ENCODE data around the gene NEUROG1.
A peak's percentile ranks its signal among the peaks of the same experiment; 100 is the strongest.

The NEUROG1 gene

DNA sequence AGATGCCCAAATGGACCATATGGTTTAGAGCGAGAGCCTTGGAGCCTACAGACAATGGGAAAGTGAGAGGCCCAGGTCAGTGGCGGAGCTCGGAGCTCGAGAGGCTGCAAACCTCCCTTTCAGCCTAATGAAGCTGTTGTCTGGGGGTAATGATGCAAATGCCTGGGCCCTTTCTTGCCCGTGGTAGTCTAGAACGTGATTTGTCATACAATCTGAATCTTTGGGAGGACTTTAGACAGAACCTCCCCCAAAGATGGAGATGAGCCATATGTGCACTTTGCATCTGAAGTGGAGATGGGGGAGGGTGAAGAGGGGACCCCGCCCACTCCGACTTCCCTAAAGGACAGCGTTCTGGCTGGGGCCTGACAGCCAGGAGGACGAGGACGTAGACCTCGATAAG lies 10.3 kb upstream of the NEUROG1 start:
- DNase-seq (ENCODE audit: low read depth in 2 of 2), result no peak
- no peak overlapping the region for H3K4me3 ChIP-seq (replicated peaks in 1 of 2; ENCODE audit: low read depth in 2 of 2, low read length in 2 of 2)
- TF ChIP-seq, protein P1, sequence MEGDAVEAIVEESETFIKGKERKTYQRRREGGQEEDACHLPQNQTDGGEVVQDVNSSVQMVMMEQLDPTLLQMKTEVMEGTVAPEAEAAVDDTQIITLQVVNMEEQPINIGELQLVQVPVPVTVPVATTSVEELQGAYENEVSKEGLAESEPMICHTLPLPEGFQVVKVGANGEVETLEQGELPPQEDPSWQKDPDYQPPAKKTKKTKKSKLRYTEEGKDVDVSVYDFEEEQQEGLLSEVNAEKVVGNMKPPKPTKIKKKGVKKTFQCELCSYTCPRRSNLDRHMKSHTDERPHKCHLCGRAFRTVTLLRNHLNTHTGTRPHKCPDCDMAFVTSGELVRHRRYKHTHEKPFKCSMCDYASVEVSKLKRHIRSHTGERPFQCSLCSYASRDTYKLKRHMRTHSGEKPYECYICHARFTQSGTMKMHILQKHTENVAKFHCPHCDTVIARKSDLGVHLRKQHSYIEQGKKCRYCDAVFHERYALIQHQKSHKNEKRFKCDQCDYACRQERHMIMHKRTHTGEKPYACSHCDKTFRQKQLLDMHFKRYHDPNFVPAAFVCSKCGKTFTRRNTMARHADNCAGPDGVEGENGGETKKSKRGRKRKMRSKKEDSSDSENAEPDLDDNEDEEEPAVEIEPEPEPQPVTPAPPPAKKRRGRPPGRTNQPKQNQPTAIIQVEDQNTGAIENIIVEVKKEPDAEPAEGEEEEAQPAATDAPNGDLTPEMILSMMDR (IDR thresholded peaks at IDR 0.05; ENCODE audit: low read depth, low read length), result no peak

- no peak for DNase-seq (ENCODE audit: low read depth in 2 of 2)
- TF ChIP-seq, protein P1 (IDR thresholded peaks at IDR 0.05; ENCODE audit: low read depth, low read length), result no peak
- no peak overlapping the region for H3K4me3 ChIP-seq (replicated peaks in 1 of 2; ENCODE audit: low read depth in 2 of 2, low read length in 2 of 2)
These were observed 9.3 kb upstream of the NEUROG1 start for GRCh38 chr5:135545099-135545498.

DNA sequence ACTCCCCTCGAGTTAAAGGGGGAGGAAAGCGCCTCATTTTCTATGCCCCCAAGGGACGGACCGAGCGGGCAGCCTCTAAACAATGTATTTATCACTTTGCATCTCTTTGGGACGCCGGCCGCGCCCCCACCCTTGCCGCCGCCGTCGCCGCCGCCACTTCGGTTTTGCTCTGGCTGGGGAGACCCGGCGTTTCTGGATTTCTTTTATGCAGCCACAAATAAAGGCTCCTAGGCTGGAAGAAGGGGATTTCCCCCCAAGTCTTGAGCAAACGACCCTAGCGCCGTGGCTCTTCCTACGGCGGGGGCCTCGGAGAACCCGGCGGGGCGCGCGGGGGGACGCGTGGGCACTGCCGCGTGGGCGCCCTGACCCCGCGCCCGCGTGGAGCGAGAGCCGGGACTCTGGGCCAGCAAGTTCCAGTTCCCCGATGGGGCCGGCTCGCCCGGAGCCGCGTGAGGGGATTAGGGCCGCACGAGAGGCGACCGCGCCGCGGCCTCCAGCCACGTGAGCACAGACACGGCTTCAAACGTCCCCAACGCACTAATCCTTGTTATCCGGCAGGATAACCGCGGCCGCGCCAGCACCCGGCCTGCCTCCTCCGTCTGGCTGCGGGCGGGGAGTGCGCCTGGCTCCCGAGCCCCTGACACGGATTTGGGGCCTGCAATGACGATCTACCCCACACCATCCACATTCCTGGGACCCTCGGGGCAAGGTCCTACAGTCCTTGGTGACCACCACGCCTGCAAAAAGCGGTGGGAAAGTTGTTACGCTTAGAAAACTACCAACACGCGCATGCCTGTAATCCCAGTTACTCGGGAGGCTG lies 7.9 kb upstream of the NEUROG1 start:
- H3K4me3 ChIP-seq (replicated peaks in 1 of 2; ENCODE audit: low read depth in 2 of 2, low read length in 2 of 2), result peak overlapping the region; percentile 28 to 33
- peak in 1 of 2 donors; percentile 8 for DNase-seq (ENCODE audit: low read depth in 2 of 2)
- TF ChIP-seq, protein P1 (IDR thresholded peaks at IDR 0.05; ENCODE audit: low read depth, low read length), result no peak

DNA sequence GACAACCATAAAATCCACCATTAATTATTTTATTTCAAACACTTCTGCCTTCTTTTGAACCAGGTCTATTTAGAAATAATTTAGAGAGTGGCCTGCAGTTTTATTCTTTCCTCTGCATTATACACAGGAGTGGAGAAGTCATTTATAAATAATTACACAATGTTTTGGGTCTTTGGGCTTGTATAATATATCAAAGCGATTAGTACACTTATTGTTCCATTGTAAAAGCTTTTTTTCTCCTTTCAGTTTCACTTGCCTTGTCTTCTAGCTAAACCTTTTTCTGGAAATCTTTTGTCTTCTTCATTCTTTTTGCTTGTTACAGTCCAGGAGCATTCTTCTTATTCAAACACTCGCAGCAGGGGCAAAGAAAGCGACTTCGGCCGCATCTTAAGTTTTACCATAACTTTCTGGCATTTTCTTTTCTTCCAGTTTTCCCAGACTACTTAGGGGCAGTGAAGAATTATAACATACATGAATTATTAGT lies 7.3 kb upstream of the NEUROG1 start:
- TF ChIP-seq, protein P1 (IDR thresholded peaks at IDR 0.05; ENCODE audit: low read depth, low read length), result no peak
- no peak for DNase-seq (ENCODE audit: low read depth in 2 of 2)
- no peak overlapping the region for H3K4me3 ChIP-seq (replicated peaks in 1 of 2; ENCODE audit: low read depth in 2 of 2, low read length in 2 of 2)

DNA sequence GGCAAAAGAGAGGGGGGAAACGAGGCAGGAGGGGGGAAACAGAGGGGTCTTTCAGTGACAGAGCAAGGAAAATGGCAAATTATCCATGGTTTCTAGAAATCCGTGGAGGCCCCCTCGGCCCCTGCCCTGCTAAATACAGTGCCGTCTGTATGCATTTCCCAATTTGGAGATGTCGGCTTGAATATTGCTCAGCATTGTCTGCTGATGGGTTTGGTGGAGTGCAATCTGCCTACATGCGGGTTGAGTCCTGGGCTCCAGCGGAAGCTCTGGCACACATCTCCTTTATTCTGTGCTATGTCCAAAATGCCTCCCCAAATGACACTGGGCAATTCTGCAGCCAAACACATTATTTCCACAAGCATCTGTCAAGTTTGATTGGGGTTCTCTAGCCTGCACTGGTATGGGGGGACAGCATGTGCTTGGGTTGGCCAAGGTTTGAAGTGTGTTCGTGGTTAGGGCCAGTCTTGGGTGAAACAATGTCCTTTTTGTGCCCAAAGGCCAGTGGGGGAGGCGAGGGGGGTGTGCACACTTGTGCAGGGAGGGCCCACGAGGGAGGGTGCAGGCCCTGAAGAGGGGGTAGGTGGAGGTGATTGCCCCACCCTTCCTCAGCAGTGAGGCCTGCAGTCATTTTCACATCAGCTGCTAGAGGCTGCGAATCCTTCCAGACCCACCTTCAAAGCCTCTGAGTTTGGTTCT lies 6.2 kb upstream of the NEUROG1 start:
- DNase-seq (ENCODE audit: low read depth in 2 of 2), result no peak
- no peak overlapping the region for H3K4me3 ChIP-seq (replicated peaks in 1 of 2; ENCODE audit: low read depth in 2 of 2, low read length in 2 of 2)
- TF ChIP-seq, protein P1 (IDR thresholded peaks at IDR 0.05; ENCODE audit: low read depth, low read length), result no peak

DNA sequence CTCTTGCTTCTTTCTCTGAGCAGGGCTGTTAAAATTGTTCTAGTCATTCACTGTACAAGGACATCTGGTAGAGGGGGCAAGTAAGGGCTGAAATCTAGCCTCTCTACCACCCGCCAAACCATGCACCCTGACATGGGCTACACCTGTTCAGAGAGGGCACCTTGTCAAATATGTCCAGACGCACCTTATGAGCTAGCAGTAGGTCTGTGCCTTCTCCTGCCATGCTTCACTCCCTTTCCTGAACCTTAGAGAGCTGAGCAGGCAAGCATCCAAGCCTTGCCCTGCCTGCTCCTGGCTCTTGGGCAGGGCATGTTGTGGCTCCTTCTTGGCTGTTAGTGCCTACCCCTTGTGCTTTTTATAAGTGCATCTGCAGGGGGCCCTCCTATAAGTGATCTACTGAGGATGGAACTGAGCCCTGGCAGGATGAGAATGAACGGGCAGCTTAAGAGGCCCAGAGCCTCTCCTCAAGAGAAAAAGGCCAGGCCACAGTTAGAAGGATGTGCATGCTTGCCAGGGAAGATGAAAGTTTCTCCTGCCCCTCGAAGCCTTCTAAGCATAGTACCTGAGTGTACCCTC lies 3.8 kb upstream of the NEUROG1 start:
- DNase-seq (ENCODE audit: low read depth in 2 of 2), result no peak
- TF ChIP-seq, protein P1 (IDR thresholded peaks at IDR 0.05; ENCODE audit: low read depth, low read length), result no peak
- H3K4me3 ChIP-seq (replicated peaks in 1 of 2; ENCODE audit: low read depth in 2 of 2, low read length in 2 of 2), result no peak overlapping the region
